ENCODE measurements around the gene SNORC.

The SNORC gene

GRCh38 chr2:232925153-232925820 lies 55.2 kb downstream of the SNORC start:
- no peak overlapping the region for H3K27ac ChIP-seq
- TF ChIP-seq CTCF (conservative IDR thresholded peaks at IDR 0.05) = no peak

GRCh38 chr2:232925821-232926156 lies 55.7 kb downstream of the SNORC start:
- no peak for TF ChIP-seq CTCF (conservative IDR thresholded peaks at IDR 0.05)
- no peak overlapping the region for H3K27ac ChIP-seq

- TF ChIP-seq CTCF (conservative IDR thresholded peaks at IDR 0.05) = no peak
- no peak overlapping the region for H3K27ac ChIP-seq
Measured at GRCh38 chr2:232926431-232926939, 56.4 kb downstream of the SNORC start.

- TF ChIP-seq CTCF (conservative IDR thresholded peaks at IDR 0.05) = no peak
- H3K27ac ChIP-seq = no peak overlapping the region
Measured at GRCh38 chr2:232927032-232927792, 57.1 kb downstream of the SNORC start.

- H3K27ac ChIP-seq = no peak overlapping the region
- no peak for TF ChIP-seq CTCF (conservative IDR thresholded peaks at IDR 0.05)
Measured at GRCh38 chr2:232927793-232928550, 57.9 kb downstream of the SNORC start.
